Colonic mucosa (tissue), 4 donors: Measurements from ENCODE around the gene KRT85. TPM values are rescaled to one million over a fixed set of nuclear protein-coding genes. Genes with fewer than 3 reads are reported as not detected.
"Not testable (repeated sequence)": the region's sequence is repeated elsewhere in the genome, so short reads cannot be mapped to it uniquely, and the experiment has no call there.

Experiments used
- DNase-seq: peaks from one replicate; pipeline ENCODE4 v3.0.0-alpha.2; 2020
- H3K27ac ChIP-seq: fragments of 200-600 bp; one replicate; pipeline ENCODE4 v1.8.0; 2021
- H3K27me3 ChIP-seq: fragments of 200-600 bp; one replicate; pipeline ENCODE4 v1.8.0; 2021
- H3K36me3 ChIP-seq: fragments of 200-600 bp; one replicate; pipeline ENCODE4 v1.8.0; 2021
- H3K4me1 ChIP-seq: fragments of 200-600 bp; one replicate; pipeline ENCODE4 v1.8.0; 2021; ENCODE audit warnings: mild to moderate bottlenecking
- H3K4me3 ChIP-seq: fragments of 200-600 bp; one replicate; pipeline ENCODE4 v1.8.0; 2021
- H3K9ac ChIP-seq, 2 donors: one replicate each; pipeline ENCODE4 v1.7.0; 2013; ENCODE audit warnings: control low read depth in 2 of 2, low read depth in 2 of 2, low read length in 2 of 2
- H3K9me3 ChIP-seq: fragments of 200-600 bp; one replicate; pipeline ENCODE4 v1.8.0; 2021
- intact Hi-C: fragments of 100-400 bp; cut with DNase I; formaldehyde crosslinking; loops from one replicate; pipeline ENCODE4 v1.14.1; 2022
- total RNA-seq, 2 donors: library from RNA; stranded (reverse); fragmentation: NEBNext Ultra II Directional in 1 of 2; extraction: Animal tissue kit (Norgen Biotek cat#: 25700) in 1 of 2; gene quantifications; one replicate each; pipeline ENCODE4 v1.2.1, GENCODE V29; 2021
- TF ChIP-seq, protein P1 (sequence below): fragments of 200-600 bp; IDR thresholded peaks from one replicate; pipeline ENCODE4 v1.8.0; 2022; ENCODE audit warnings: antibody characterized with exemption, mild to moderate bottlenecking
- donor health status: healthy.
- donor health status: DM: no; HTN: no; CAD: no.
- donor health status: DM: no; HTN: no; CAD: no.

Gene KRT85
- total RNA-seq, 2 donors from 2014 or later = not detected

- intact Hi-C loops = no loop called here
- H3K9ac ChIP-seq = no peak overlapping the region
- no peak overlapping the region for H3K4me3 ChIP-seq
- DNase-seq = no peak
- peaks cover 3% of the 10 kb centered on the region for H3K27me3 ChIP-seq
- no peaks in the 10 kb centered on the region for H3K36me3 ChIP-seq
- no peaks in the 10 kb centered on the region for H3K9me3 ChIP-seq
- TF ChIP-seq, protein P1, sequence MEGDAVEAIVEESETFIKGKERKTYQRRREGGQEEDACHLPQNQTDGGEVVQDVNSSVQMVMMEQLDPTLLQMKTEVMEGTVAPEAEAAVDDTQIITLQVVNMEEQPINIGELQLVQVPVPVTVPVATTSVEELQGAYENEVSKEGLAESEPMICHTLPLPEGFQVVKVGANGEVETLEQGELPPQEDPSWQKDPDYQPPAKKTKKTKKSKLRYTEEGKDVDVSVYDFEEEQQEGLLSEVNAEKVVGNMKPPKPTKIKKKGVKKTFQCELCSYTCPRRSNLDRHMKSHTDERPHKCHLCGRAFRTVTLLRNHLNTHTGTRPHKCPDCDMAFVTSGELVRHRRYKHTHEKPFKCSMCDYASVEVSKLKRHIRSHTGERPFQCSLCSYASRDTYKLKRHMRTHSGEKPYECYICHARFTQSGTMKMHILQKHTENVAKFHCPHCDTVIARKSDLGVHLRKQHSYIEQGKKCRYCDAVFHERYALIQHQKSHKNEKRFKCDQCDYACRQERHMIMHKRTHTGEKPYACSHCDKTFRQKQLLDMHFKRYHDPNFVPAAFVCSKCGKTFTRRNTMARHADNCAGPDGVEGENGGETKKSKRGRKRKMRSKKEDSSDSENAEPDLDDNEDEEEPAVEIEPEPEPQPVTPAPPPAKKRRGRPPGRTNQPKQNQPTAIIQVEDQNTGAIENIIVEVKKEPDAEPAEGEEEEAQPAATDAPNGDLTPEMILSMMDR = no peak
- no peaks in the 10 kb centered on the region for H3K4me1 ChIP-seq
- no peak overlapping the region for H3K27ac ChIP-seq
Observed at GRCh38 chr12:52318241-52318990, 48.9 kb downstream of the KRT85 start.

DNA sequence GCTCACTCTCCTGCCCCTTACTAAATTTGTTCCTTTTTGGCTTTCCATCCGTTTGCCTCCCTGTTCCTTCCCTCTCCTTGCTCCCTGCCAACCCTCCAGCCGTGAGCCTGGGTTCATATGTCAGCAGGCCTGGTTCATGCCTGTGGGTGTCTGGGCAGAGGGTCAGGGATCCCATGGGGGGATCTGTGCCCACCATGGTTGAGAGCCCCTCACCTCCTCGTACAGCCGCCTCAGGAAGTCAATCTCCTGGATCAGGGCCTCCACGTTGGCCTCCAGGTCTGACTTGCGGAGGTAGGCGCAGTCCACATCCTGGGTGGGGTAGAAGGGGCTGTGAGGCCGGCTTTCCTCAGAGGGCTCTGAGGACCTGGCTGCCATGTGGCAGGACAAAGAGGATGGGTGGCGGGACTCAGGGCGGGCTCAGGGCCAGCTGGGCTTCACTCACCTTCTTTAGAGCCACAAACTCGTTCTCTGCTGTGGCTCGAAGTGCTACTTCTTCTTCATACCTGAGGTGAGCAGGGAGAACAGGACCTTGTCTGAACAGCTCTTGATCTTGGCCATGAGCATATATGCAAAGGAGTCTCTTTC, 49.7 kb downstream of the KRT85 start:
- intact Hi-C loops = no loop called here
- Histone ChIP-seq H3K4me1 (no peaks in the 10 kb centered on the region), H3K36me3 (no peaks in the 10 kb centered on the region), H3K9ac (no peak overlapping the region), H3K9me3 (no peaks in the 10 kb centered on the region), H3K27me3 (peaks cover 3% of the 10 kb centered on the region), H3K27ac (no peak overlapping the region), H3K4me3 (no peak overlapping the region)
- TF ChIP-seq, protein P1 = no peak
- no peak for DNase-seq

DNA sequence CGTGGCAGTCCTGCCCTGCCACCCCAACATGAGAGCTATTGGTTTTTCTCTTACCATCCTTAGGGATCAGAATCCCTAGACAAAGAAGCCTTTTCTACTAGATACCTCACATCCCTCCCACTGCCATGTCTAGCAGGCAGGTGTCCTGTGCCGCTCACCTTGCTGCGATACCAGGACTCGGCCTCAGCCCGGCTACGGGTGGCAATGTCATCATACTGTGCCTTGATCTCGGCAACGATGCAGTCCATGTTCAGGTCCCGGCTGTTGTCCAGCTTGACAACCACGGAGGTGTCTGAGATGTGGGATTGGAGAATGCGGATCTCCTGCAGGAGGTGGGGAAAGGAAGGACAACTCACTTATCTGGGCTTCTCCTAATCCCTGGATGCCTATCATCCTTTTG, 50.6 kb downstream of the KRT85 start:
- Histone ChIP-seq H3K9me3 (no peaks in the 10 kb centered on the region), H3K36me3 (no peaks in the 10 kb centered on the region), H3K4me1 (no peaks in the 10 kb centered on the region), H3K27me3 (peaks cover 3% of the 10 kb centered on the region), H3K4me3 (no peak overlapping the region), H3K27ac (no peak overlapping the region), H3K9ac (no peak overlapping the region)
- no peak for DNase-seq
- TF ChIP-seq, protein P1 = no peak
- intact Hi-C loops = no loop called here

- H3K27ac ChIP-seq = no peak overlapping the region
- H3K36me3 ChIP-seq = no peaks in the 10 kb centered on the region
- H3K9me3 ChIP-seq = no peaks in the 10 kb centered on the region
- no peak overlapping the region for H3K9ac ChIP-seq
- no peak overlapping the region for H3K4me3 ChIP-seq
- intact Hi-C loops = no loop called here
- no peaks in the 10 kb centered on the region for H3K4me1 ChIP-seq
- TF ChIP-seq, protein P1 = no peak
- DNase-seq = no peak
- H3K27me3 ChIP-seq = peaks cover 3% of the 10 kb centered on the region
Observed at GRCh38 chr12:52316290-52316689, 51.0 kb downstream of the KRT85 start.

- TF ChIP-seq, protein P1 = peak; percentile 18
- H3K4me1 ChIP-seq, H3K9ac ChIP-seq, H3K27me3 ChIP-seq, H3K4me3 ChIP-seq, H3K9me3 ChIP-seq, H3K27ac ChIP-seq, H3K36me3 ChIP-seq, intact Hi-C loops: not testable (repeated sequence)
- DNase-seq = peak; percentile 32
Observed at GRCh38 chr12:52315721-52316120, 51.6 kb downstream of the KRT85 start.
